Measurements from ENCODE around the gene SRC.

DNA sequence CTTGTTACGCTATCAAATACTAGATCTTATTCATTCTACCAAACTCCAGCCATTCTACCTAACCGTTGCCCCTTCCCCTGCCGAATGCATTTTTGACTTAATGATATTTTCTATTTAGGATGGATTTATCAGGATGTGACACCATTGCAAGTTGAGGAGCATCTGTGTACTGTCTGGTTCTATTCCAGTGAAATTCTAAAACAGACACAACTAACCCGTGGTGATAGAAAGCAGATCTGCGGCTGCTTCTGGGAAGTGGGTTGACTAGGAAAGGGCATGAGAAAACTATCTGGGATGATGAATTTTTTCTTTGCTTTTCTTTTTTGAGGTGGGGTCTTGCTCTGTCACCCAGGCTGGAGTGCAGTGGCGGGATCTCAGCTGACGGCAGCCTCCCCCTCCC, 20.7 kb upstream of the SRC start:
- TF ChIP-seq, protein P1, sequence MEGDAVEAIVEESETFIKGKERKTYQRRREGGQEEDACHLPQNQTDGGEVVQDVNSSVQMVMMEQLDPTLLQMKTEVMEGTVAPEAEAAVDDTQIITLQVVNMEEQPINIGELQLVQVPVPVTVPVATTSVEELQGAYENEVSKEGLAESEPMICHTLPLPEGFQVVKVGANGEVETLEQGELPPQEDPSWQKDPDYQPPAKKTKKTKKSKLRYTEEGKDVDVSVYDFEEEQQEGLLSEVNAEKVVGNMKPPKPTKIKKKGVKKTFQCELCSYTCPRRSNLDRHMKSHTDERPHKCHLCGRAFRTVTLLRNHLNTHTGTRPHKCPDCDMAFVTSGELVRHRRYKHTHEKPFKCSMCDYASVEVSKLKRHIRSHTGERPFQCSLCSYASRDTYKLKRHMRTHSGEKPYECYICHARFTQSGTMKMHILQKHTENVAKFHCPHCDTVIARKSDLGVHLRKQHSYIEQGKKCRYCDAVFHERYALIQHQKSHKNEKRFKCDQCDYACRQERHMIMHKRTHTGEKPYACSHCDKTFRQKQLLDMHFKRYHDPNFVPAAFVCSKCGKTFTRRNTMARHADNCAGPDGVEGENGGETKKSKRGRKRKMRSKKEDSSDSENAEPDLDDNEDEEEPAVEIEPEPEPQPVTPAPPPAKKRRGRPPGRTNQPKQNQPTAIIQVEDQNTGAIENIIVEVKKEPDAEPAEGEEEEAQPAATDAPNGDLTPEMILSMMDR (IDR thresholded peaks at IDR 0.05): no peak
- no peak for TF ChIP-seq POLR2AphosphoS5 (IDR thresholded peaks at IDR 0.05)
- no peak for TF ChIP-seq EP300 (IDR thresholded peaks at IDR 0.05)

All from suprapubic skin (tissue), 4 donors.